NCI-H2107 treated with DMSO at 0.1 percent for 48 hours (cell line): ENCODE results near the gene SORCS2.

Source experiments
- DNase-seq: peaks from one replicate; lab custom pipeline; 2025; ENCODE audit not compliant: unreplicated experiment; lab: John Stamatoyannopoulos, UW

SORCS2 gene

DNA sequence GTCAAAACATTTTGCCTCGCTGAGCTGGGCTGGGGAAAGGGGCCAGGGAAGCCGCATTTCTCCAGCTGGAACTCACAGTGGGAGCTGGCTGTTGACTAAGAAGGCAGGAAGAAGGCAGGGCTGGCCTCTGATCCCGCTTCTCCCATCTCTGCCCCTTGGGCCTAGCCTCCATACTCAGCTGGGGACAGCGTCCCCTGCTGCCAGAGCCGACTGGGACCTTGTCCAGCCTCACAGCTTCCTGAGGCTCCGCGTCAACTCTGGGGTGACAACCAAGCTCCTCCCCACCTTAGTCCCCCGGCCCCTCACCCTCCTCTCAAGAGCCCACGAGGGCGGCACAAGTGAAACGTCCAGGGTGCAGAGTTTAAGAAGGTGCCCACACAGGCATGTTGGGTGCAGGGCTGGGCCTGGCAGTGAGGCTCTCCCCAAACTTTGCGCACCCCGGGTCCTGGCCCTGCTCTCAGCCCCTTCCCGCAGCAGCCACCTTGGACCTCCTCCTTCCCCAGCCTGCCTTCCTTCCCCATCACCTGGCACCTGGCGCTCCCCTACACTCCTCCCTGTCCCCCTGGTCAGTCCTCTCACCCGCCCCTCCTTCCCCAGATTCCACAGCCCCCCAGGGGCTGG lies 141.6 kb downstream of the SORCS2 start:
- DNase-seq, result no peak

- no peak for DNase-seq
Measured at GRCh38 chr4:7334521-7335275, 142.4 kb downstream of the SORCS2 start.

GRCh38 chr4:7335344-7336066 lies 143.2 kb downstream of the SORCS2 start:
- DNase-seq, result peak; percentile 9

GRCh38 chr4:7336067-7336569 lies 143.8 kb downstream of the SORCS2 start:
- DNase-seq, result no peak

GRCh38 chr4:7336732-7337131 lies 144.4 kb downstream of the SORCS2 start:
- DNase-seq, result no peak

DNA sequence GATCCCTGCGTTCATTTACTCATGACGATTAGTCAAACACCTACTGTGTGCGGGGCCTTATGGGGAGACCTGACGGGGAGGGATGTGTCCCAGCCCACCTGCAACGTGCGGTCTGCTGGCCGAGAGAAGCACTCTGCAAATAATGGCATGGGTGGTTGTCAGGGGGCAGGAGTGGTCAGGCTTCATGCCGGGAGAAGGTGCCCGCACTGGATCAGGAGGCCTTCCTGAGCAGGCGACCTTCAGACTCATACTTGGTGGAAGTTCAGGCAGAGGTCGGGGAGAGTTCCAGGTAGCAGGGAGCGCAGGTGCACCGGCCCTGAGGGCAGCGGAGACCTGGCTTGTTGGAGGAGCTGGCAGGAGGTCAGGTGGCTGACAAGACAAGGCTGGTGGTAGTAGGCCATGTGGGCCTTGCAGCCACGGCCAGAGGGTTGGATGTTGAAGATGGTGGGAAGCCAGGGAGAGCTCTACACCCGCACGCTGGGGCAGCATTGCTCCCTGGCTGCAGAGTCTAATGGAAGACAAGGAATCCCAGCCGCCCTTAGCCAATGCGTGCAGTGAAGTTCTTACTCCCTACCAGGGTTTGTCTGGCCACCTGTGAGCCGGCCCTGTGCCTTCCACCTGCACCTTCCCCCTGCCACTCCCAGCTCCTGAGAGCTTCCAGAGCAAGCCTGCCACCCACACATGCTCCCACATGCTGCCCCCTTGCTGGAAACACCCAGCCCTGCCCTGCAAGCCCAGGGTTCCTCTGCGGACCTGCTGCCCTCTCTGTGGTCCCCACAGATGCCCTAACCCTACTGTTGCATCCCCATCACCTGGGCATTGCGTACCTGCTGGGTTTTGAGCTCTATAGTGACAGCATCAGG lies 145.1 kb downstream of the SORCS2 start:
- DNase-seq, result no peak

DNA sequence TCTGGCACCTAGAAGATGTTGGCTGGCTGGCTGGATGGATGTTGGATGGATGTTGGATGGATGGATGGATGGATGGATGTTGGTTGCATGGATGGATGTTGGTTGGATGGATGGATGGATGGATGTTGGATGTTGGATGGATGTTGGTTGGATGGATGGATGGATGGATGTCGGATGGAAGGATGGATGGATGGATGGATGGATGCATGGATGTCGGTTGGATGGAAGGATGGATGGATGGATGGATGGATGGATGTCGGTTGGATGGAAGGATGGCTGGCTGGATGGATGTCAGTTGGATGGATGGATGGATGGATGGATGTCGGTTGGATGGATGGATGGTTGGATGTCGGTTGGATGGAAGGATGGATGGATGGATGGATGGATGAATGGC lies 145.7 kb downstream of the SORCS2 start:
- no peak for DNase-seq

GRCh38 chr4:7338876-7339623 lies 146.7 kb downstream of the SORCS2 start:
- DNase-seq, result no peak

DNA sequence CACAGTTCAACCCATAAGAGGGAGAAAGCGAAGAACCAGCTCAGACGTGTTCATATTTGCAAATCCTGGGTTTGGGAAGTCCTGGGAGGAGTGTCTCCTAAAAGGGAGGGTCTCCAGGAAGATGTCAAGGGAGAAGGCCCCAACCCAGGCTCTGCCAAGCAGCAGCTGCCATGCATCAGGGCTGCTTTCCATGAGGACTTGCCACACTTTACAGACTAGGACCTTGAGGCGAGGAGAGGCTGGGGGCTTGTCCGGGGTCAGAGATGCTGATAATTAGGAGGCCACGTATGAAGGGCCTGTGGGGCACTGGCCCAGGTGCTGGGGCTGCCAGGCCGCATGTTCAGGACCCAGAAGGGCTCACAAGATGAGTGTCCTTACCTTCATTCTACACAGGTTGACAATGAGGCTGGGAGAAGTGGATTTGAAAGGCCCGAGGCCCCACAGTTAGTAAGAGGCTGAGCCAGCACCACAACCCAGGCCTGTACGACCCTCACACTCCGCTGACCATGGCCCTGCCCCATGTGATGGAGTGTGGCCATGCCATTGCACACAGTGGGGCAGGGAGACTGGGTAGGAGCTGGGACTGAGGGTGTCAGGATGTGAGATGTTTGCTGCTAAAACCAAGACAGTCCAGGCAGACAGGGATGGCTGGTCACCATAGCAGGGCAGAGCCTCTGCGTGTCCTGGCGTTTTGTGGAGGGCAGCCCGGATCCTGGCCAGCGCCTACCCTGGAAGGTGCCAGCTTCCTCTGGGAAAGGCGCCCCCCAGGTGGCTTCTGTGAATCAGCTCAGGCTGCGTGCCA lies 147.6 kb downstream of the SORCS2 start:
- DNase-seq, result no peak

DNA sequence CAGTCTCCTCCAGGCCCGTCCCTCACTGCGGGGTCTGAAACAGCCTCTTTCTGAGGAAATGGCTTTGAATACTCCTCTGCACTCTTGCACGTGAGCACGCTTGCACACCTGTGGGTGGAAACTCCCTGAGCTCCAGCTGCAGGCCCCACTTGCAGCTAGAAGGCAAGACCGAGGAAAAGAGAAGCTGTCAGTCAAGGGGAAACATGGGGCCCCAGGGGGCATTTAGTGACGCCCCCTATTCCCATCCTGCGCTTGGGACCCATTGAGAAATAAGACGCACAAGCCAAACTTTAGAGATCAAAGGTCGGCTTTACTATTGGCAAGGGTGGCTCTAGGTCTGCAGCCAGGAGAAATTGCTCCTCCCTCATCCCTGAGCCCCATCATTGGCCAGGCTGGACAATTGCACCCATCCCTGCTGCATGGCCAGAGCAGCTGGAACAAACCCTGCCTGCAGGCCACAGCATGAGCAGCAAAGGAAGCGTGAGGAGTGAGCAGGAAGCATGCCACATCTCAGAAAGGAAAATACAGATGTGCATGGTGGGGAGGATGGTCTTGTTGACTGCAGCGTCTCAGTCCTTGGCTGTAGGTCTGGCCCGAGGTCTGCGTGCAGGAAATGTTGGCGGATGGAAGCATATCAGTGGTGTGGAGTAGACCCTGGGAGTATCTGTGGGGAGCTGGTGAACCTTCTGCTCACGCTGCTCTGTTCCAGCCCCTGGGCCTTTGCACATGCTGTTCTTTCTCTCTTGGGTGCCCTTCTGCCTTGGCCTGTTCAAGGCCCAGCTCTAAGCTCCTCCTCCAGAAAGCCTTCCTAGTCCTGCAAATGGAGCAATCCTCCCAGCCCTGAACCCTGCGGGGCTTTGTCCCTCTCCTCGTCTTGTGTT lies 148.5 kb downstream of the SORCS2 start:
- no peak for DNase-seq

DNA sequence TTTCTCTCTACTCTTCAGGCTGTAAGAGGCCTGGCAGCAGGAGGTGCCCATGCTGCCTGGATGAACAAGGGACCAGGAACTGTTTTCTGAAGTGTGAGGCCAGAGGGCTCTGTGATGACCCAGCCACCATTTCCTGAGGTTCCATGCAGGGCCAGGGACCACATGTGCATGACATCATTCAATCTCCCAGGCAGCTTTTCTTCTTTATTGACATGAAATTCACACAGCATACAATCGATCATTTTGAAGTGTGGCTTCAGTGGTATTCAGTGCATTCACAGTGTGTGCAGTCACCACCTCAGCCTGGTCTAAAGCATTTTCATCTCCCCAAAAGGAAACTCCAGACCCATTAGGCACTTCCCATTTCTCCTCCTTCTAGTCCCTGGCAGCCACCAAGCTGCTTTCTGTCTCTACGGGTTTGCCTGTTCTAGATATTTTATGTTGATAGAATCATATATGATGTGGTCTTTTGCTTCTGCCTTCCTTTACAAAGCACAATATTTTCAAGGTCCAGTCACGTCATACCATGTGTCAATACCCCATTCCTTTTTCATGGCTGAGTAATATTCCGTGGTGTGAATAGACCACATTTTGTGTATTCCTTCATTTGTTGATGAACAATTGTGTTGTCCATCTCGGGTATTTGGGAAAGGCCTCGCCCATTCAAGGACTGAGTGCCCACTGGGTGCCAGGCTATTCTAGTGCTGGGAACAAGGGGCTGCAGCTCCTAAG lies 149.3 kb downstream of the SORCS2 start:
- no peak for DNase-seq

DNA sequence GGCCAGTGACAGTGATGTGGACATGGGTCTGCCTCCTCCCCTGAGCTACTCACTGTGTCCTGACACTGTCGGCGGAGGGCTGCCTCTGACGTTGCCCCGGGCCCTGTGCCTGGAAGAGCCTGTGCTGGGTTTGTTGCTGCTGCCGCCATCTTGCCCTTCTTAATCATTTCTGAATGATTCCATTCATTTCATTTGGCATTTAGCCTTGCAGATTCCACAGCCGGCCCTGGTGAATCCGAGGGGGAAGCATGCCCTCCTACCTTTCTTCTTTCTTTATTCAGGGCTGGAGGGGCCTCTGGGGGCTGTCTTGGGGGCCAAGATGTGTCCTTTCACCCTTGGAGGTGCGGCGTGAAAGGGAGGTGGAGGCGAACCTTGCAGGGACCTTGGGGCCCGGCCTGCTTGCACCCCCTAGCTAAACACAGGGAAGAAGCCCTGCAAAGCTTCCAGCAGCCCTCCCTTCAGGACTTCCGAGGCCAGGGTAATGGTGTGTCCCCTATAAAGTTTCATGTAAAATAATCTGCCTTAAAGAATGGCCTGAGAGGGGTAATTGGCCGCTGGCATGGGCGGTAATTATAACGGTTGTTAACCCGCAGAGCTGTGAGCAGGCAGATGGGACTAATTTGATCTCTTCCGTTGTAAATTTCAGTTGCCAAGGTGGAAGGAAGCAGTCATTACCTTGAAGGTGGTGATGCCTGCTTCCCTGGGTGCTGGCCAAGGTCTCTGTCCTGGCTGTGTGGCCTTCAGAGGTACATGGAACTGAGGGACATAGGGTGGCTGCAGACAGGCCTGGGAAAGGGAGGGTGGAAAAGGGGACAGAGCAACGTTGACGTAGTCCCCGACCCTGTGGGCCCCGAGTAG lies 150.1 kb downstream of the SORCS2 start:
- DNase-seq, result no peak

DNA sequence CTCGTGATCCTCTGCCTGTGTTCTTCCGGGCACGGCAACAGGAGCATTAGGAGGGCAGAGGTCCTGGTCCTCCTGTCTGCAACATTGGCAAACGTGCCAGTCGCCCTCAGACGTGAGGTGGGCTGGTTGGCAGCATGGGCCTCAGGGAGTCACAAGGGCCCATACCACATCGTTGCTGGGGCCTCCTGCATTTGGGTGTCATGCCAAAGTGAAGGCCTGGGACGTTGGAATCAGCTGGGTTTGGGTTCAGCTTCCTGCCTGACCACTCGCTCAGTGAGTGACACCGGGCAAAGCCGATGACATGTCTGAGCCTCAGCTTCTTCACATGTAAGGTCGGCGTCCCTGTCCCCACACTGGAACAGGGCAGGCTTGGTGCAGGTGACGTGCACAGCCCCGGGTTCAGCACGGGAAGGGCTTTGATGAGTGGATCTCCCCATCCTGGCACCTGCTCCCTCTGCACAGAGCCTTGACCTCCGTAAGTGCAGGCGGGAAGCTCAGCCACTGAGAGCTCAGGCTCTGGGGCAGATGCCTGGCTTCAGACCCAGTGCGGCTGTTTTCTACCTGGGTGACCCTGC lies 150.8 kb downstream of the SORCS2 start:
- no peak for DNase-seq

- no peak for DNase-seq
Measured at GRCh38 chr4:7343950-7344349, 151.6 kb downstream of the SORCS2 start.

DNA sequence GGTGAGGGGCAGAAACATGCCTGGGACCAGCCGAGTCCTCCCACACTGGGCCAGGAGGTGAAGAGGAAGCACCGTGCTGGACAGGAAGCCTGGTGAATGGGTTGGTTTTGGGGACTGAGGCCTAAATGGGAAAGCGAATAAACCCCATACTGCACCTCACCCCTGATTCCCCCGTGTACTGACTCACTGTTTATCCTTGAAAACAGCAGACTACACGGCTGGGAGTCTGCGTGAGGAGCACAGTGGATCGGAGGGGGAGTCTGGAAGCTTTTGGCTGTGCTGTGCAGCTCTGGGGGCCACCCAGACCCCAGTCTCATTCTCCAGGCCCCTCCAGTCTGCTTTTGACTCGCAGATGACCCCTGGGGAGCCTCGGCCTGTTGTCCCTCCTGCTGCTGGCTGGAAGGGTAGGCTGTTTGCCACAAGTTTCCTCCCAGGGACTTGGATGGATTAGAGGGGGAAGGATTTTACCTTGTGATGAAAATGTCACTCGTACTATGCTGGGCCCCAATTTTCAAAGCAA lies 152.4 kb downstream of the SORCS2 start:
- DNase-seq, result no peak

DNA sequence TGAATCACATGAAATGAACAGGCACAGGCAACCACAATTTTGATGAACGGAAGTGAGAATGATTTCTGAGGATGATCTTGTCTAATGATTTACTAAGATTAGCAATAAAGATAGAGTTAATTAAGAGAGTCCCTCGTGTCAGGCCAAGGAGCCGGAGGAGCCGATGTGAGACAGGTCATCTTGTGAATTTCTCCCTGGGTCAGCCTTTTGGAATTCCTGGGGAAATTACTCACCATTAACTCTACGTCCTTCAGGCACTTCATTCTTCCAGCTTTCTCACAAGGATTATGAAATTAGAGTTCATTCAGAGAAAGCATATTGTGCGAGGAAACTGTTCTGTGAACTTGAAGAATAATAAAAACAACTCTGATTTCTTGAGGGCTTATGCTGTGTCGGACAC lies 155.6 kb downstream of the SORCS2 start:
- DNase-seq, result no peak
